ENCODE measurements around the gene STXBP3.

DNA sequence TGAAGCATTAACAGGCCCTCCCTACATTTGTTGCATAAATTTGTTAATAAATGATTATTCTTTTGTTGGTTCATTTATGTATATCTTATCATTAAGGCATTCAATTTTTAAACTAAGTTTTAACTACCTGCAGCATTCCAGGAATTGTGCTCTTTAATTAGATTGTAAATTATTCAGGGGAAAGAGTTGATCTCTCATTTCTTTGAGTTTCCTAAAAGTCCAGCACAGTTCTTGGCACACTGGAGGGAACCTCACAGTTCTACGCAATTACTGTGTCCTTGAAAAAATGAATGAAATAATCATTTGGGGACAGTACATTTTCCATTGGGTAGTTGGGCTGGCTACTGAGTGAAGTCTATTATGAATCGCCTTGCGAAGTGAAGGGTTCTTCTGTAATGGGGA is 493 bp upstream of the STXBP3 start:
- TF ChIP-seq, protein P1, sequence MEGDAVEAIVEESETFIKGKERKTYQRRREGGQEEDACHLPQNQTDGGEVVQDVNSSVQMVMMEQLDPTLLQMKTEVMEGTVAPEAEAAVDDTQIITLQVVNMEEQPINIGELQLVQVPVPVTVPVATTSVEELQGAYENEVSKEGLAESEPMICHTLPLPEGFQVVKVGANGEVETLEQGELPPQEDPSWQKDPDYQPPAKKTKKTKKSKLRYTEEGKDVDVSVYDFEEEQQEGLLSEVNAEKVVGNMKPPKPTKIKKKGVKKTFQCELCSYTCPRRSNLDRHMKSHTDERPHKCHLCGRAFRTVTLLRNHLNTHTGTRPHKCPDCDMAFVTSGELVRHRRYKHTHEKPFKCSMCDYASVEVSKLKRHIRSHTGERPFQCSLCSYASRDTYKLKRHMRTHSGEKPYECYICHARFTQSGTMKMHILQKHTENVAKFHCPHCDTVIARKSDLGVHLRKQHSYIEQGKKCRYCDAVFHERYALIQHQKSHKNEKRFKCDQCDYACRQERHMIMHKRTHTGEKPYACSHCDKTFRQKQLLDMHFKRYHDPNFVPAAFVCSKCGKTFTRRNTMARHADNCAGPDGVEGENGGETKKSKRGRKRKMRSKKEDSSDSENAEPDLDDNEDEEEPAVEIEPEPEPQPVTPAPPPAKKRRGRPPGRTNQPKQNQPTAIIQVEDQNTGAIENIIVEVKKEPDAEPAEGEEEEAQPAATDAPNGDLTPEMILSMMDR (IDR thresholded peaks at IDR 0.05) = no peak
- no peak for TF ChIP-seq POLR2A (IDR thresholded peaks at IDR 0.05)
- TF ChIP-seq EP300 (IDR thresholded peaks at IDR 0.05) = no peak

Measured in tibial nerve (tissue), 4 donors.